ENCODE measurements around the gene EPM2AIP1. TPM values are rescaled to one million over a fixed set of nuclear protein-coding genes. Genes with fewer than 3 reads are reported as not detected.

The EPM2AIP1 gene
- total and polyA plus RNA-seq, 9 of the 15 experiments (the other 6 are each of a cell fraction or from before 2014, with no cell fraction given): 6.7 to 44.8 (median 25.2) TPM

DNA sequence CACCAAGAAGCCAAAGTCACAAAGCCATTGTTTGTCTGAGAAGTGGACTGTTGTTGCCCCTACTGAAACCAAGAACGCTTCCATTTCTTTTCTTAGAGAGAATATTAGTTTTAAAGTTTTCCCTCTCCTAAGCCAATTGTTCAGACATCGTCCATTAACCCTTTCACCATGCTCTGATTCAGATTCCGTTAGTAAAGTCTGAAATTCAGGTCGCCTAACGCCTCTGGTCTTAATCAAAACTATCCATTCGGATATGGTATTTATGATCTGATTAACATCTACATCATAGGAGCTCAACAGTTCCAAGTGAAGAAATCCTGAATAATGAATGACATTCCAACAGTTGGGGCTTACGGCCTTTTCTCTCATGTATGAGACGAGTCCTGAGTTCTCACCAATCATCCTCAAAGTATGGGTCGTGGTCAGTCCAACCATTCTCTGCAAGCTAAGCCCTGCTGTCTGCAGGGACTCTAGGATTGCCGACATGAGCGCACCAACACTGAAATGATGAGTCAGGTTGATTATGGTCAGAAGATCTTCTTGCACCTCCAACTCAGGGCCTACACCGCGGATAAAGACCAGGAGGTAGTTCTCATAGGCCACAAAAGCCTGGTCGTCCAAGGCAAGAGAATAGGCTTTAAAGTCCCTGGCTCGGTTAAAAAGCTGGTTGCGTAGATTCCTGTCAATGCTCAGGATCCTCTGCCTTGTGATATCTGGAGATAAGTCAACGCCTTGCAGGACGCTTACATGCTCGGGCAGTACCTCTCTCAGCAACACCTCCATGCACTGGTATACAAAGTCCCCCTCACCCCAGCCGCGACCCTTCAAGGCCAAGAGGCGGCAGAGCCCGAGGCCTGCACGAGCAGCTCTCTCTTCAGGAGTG is 767 bp downstream of the EPM2AIP1 start (continued):
- TF ChIP-seq CXXC5 (CRISPR knock-in tag; IDR thresholded peaks at IDR 0.05) (no peak), TAF1 (IDR thresholded peaks at IDR 0.05; ENCODE audit: control insufficient read depth, extremely low read depth, insufficient read depth, low read length, severe bottlenecking) (no peak), FOXM1 (IDR thresholded peaks at IDR 0.05; ENCODE audit: low read depth) (no peak), FOXM1 (CRISPR knock-in tag; IDR thresholded peaks at IDR 0.05; ENCODE audit: low read depth) (no peak; the same call in 1 of the 2 replicates), FOXJ2 (tag; IDR thresholded peaks at IDR 0.05) (no peak), GATAD2A (IDR thresholded peaks at IDR 0.05) (no peak; the same call in 1 of the 2 replicates), U2AF1 (optimal IDR thresholded peaks at IDR 0.05; ENCODE audit: low read depth, low read length) (no peak), MAFG (tag; conservative IDR thresholded peaks at IDR 0.05) (peak; percentile 96), SREBF2 (CRISPR knock-in tag; IDR thresholded peaks at IDR 0.05) (no peak), MCM5 (IDR thresholded peaks at IDR 0.05; ENCODE audit: low read depth) (no peak), SAP30 (IDR thresholded peaks at IDR 0.05; ENCODE audit: borderline replicate concordance, insufficient read depth, low read depth, low read length, poor library complexity, severe bottlenecking) (peak; percentile 30), TCF7L2 (IDR thresholded peaks at IDR 0.05; ENCODE audit: low read depth, low read length) (no peak), ZNF766 (CRISPR knock-in tag; conservative IDR thresholded peaks at IDR 0.05) (0 out of 2 replicates have a peak, but pooled peaks have one; percentile 37), ARNT (IDR thresholded peaks at IDR 0.05) (no peak), ZBTB8A (IDR thresholded peaks at IDR 0.05; ENCODE audit: partially characterized antibody) (no peak), CBX8 (IDR thresholded peaks at IDR 0.05; ENCODE audit: borderline replicate concordance, extremely low read depth, low read depth, low read length, poor library complexity, severe bottlenecking) (no peak), TBL1XR1 (IDR thresholded peaks at IDR 0.05; ENCODE audit: low read length in 2 of 2) (0 out of 4 replicates have a peak, but pooled peaks of 1 of the 2 experiments have one; percentile 31), ZNF143 (CRISPR knock-in tag; IDR thresholded peaks at IDR 0.05) (no peak; the same call in 1 of the 2 replicates)
- TF ChIP-seq, protein P1, sequence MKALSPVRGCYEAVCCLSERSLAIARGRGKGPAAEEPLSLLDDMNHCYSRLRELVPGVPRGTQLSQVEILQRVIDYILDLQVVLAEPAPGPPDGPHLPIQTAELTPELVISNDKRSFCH (CRISPR knock-in tag; IDR thresholded peaks at IDR 0.05): no peak
- TF ChIP-seq, protein P1 (tag; IDR thresholded peaks at IDR 0.05): no peak
- TF ChIP-seq, protein P2, sequence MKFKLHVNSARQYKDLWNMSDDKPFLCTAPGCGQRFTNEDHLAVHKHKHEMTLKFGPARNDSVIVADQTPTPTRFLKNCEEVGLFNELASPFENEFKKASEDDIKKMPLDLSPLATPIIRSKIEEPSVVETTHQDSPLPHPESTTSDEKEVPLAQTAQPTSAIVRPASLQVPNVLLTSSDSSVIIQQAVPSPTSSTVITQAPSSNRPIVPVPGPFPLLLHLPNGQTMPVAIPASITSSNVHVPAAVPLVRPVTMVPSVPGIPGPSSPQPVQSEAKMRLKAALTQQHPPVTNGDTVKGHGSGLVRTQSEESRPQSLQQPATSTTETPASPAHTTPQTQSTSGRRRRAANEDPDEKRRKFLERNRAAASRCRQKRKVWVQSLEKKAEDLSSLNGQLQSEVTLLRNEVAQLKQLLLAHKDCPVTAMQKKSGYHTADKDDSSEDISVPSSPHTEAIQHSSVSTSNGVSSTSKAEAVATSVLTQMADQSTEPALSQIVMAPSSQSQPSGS (CRISPR knock-in tag; IDR thresholded peaks at IDR 0.05): no peak
- TF ChIP-seq, protein P3, sequence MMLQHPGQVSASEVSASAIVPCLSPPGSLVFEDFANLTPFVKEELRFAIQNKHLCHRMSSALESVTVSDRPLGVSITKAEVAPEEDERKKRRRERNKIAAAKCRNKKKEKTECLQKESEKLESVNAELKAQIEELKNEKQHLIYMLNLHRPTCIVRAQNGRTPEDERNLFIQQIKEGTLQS (IDR thresholded peaks at IDR 0.05): peak; percentile 42
- TF ChIP-seq, protein P3 (CRISPR knock-in tag; conservative IDR thresholded peaks at IDR 0.05): no peak
- TF ChIP-seq, protein P4, sequence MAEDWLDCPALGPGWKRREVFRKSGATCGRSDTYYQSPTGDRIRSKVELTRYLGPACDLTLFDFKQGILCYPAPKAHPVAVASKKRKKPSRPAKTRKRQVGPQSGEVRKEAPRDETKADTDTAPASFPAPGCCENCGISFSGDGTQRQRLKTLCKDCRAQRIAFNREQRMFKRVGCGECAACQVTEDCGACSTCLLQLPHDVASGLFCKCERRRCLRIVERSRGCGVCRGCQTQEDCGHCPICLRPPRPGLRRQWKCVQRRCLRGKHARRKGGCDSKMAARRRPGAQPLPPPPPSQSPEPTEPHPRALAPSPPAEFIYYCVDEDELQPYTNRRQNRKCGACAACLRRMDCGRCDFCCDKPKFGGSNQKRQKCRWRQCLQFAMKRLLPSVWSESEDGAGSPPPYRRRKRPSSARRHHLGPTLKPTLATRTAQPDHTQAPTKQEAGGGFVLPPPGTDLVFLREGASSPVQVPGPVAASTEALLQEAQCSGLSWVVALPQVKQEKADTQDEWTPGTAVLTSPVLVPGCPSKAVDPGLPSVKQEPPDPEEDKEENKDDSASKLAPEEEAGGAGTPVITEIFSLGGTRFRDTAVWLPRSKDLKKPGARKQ (CRISPR knock-in tag; IDR thresholded peaks at IDR 0.05): no peak
